GM19240 (cell line): ENCODE data around the gene TESK1.
A peak's percentile ranks its signal among the peaks of the same experiment; 100 is the strongest.

Source experiments
- DNase-seq: peaks from one replicate; pipeline ENCODE4 v3.0.0; 2011; ENCODE audit warnings: low spot score; ENCODE audit not compliant: insufficient read length

TESK1 gene

GRCh38 chr9:35604578-35605350 is at the start of gene TESK1:
TSS of gene TESK1 (plus strand) at chr9:35605262. CDS start at chr9:35605620, 358 bp downstream.
- peak; percentile 92 for DNase-seq

GRCh38 chr9:35555881-35556280 is 49.2 kb upstream of the TESK1 start:
- DNase-seq, result no peak

GRCh38 chr9:35556776-35557175 is 48.3 kb upstream of the TESK1 start:
- DNase-seq, result no peak

- no peak for DNase-seq
Measured at GRCh38 chr9:35557320-35557719, 47.7 kb upstream of the TESK1 start.

DNA sequence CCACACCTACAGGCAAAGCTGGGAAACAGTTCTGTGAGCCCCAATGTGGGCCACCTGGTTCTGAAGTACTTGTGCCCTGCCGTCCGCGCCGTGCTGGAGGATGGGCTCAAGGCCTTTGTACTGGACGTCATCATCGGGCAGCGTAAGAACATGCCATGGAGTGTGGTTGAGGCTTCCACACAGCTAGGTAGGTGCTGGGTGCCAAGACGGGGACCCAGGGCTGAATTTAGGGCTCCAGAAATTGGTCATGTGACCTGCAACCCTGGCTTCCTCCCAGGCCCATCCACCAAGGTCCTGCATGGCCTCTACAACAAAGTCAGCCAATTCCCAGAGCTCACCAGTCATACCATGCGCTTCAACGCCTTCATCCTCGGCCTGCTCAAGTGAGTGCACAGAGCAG is 46.9 kb upstream of the TESK1 start:
- no peak for DNase-seq

GRCh38 chr9:35559792-35560530 is 45.1 kb upstream of the TESK1 start:
- no peak for DNase-seq

DNA sequence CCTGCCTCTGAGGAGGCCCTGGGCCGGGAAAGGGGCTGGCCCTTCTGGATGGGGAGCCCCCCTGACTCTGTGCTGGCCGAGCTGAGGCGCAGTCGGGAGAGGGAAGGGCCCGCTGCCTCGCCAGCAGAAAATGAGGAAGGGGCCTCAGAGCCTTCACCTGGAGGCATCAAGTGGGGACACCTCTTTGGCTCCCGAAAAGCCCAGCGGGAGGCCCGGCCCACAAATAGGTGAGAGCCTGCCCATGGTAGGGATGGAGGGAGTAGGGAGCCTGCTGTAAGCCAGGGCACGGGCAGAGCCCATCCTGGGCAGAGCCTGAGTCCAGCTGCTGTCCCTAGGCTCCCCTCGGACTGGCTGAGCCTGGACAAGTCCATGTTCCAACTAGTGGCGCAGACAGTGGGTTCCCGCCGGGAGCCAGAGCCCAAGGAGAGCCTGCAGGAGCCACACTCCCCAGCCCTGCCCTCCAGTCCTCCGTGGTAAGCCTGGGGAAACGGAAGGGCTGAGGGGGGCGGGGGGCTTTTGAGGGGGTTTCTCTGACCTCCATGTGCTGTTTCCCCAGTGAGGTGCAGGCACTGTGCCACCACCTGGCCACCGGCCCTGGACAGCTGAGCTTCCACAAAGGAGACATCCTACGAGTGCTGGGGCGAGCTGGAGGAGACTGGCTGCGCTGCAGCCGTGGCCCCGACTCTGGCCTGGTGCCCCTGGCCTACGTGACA is 44.3 kb upstream of the TESK1 start:
- no peak for DNase-seq

DNA sequence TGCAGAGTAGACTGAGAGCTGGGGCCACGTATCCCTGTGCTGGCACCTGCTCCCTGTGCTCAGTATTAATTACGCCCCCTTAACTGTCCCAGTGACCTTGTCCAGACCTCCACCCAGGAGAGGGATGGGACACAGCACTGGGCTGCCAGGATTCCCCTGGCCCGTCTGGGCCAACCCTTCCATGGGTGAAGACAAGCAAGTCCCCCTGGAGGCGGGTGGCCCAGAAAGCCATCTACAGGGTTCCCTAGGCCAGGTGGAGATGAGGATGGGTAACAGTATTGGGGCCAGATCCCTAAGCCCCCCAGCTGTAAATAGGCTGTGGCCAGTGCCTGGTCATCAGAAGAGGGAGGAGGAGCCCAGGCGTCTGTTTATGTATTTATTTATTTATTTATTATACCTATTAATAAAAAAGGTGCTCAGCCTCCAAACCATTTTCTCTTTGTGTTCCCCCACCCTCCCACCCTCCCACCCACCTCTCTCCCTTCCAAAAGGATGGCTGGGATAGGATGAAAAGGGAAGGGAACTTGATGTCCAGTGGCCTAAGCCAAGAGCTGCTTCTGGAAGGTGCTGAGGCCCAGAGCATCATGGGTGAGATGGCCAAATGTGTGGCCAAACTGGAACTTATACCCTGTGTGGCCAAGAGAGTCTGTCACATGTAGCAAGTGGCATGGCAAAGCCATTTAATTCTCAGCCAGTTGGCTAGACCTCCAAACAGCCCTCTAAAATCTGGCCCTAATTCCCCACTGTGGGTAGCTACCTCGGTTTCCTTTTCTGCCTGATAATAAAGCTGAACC is 43.4 kb upstream of the TESK1 start:
- no peak for DNase-seq

DNA sequence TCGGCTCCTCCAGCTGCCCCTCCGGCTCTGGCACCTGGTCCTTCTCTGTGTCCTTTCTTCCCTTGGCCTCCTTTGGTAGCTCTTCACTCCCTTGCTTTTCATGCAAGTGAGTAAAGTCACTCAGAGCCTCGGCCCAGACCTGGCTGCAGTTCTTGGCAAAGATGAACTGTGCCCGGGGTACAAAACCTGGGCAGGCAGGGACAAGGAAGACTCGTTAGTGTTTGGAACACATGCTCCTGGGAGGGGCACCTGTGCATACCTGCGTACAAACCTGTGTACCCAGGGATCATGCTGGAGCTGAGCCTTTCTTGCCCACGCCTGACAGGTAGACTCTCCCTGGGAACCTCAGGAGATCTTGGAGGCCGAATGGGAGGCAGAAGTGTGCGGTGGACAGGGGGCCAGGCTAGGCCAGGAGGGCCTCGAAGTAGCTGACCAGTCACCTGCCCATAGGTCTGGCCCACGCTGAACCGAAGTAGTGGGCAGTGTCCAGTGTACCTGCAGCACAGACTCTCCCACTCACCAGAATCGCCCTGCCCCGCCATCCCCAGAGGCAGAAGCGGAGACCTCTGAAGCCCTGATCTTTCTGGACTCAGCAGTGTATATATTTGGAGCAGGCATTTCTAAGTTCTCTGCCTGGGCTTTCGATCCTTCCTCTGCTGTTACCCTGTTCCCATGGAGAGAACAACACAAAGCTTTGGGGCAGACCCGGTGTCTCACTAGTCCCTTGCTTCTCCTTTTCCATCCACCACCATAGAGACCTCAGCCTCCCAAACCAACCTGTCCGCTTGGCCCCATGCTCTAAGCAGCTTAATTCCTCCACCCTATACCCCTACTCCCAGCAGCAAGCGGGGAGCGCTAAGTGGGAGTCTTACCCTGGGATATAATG is 41.9 kb upstream of the TESK1 start:
- no peak for DNase-seq

GRCh38 chr9:35563791-35564197 is 41.3 kb upstream of the TESK1 start:
- DNase-seq, result no peak

- DNase-seq, result no peak
Measured at GRCh38 chr9:35564658-35565061, 40.4 kb upstream of the TESK1 start.

DNA sequence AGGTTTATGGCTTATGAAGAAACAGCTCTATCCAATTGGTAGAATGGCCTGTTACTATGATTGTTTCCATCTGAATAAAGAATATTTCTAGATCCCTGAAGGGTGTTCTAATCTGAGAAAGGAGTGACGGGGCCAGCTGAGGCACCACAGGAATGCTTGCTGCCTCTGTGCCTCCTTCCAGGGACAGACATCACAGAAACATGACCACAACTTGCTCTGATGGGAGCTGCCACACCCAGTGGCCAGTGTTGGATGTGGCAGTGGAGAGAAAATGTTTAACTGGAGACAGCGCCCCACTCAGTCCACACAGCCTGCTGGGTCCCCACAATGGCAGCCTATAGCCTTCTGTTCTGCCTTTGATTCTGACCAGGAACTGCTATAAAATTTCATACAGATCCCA is 38.6 kb upstream of the TESK1 start:
- no peak for DNase-seq

DNA sequence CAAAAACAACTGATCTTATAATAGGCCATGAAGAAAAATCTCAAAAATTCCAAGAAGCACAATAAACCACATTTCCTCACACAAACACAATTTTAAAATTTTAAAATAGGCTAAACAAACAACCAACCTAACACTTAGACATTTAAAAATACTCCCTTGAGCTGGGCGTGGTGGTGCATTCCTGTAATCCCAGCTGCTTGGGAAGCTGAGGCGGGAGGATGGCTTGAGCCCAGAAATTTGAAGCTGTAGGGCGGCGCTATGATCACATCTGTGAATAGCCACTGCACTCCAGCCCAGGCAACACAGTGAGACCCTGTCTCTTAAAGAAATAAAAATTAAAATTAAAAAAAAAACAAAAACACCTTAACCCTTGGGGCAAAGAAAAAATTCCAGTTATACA is 36.9 kb upstream of the TESK1 start:
- no peak for DNase-seq

DNA sequence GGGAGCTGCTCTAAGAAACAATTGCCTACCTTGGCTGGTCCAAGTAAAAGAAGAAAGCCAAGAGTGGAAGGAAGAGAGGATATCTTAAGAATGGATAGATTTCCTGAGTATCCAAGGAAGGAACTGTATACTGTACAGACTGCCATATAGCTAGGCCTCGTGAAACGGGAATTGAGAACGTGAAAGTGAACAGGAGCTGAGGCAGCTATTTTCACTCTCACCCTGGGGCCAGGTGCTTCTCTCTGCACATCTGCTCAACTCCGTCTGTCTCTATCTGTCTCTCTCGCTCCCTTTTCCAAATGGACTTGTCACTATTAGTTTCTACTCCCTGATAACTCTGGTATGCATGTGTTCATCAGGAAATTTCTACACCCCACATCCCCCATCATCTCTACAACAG is 35.9 kb upstream of the TESK1 start:
- no peak for DNase-seq

DNA sequence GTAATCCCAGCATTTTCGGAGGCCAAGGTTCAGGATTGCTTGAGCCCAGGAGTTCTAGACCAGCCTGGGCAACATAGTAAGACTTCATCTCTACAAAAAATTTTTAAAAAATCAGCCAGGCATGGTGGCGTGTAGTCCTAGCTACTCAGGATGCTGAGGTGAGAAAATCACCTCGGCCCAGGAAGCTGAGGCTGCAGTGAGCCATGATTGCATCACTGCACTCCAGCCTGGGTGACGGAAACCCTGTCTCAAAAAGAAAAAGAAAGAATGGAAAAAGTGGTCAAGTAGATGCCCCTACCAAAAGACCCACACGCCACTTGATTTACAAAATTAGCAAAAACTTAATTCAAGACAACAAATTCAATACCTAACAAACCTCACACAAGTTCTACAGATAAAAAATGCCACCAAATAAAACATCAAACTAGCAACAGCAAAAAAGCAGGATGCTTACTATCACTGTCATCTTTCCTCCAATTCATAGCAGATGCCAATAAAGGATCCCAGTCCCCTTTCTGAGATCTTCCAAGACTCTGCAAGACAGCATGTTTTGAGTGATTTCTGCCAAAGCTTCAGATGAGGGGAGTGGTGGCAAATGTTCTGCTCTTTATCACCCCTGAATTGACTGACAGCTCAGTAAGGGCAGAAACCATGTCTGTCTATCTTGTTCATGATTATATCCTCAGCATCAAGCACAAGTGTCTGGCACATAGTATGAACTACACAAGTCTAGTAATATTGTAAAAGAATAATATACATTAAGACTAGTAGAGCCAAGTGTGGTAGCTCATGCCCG is 34.2 kb upstream of the TESK1 start:
- no peak for DNase-seq

DNA sequence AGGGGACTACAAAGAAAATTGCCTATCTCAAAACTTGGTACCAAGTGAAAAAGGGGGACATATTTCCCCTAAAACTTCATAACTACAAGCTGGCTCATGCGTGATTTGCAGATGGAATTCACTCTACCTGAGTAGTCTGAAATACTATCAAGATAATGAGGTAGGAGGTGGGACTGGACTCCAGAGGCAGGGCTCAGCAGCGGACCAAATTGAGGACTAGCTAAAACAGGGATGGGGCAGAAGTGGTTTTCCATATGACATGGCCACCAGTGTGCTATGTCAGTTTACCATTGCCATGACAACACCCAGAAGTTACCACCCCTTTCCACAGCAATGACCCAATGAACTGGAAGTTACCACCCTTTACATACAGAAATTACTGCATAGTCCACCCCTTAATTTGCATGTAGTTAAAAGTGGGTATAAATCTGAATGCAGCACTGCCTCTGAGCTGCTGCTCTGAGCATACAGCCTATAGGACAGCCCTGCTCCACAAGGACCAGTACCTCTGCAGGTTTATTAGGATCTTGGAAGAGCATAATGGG is 30.4 kb upstream of the TESK1 start:
- no peak for DNase-seq

- DNase-seq, result no peak
Measured at GRCh38 chr9:35575478-35575877, 29.6 kb upstream of the TESK1 start.

GRCh38 chr9:35577486-35577885 is 27.6 kb upstream of the TESK1 start:
- DNase-seq, result no peak

DNA sequence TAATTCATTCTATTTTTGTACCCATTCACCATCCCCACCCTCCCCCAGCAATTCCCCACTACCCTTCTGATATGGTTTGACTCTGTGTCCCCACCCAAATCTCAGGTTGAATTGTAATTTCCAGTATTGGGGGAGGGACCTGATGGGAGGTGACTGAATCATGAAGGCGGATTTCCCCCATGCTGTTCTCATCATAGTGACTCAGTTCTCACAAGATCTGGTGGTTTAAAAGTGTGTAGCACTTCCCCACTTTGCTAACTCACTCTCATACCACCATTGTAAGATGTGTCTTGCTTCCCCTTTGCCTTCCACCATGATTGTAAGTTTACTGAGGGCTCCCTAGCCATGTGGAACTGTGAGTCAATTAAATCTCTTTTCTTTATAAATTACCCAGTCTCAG is 25.9 kb upstream of the TESK1 start:
- DNase-seq, result no peak
